ENCODE results near the gene ARHGAP27.

Gene ARHGAP27

DNA sequence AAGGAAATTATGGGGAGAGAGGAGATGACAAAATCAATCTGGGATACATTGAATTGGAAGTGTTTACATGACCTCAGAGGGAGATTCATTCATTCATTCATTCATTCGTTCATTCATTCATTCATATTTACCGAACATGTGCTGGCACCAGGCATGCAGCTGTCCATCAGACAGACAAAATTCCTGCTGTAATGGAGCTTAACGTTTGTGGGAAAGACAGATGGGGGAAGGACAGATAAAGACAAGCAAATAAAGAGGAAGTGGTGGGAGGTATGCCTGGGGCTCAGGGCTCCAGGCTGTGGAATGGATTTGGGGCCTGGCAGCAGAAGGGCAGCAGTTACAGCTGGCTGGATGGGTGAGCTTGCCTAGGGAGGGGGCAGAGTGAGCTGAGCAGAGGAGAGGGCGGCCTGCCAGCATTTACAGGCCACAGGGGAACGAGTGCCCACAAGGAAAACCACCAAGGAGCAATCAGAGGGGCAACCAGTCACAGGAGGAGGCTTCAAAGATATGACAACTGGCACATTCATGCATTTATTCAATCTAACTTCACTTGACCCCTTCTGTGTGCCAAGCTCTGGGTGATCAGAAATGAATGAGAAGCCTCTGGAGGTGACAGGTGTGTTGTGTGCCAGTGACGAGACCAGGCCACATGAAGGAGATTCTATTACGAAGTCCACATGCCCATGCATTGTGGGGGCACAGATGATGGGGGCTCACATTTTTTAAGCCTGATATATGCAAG lies 48.5 kb downstream of the ARHGAP27 start:
- DNase-seq, result no peak

DNA sequence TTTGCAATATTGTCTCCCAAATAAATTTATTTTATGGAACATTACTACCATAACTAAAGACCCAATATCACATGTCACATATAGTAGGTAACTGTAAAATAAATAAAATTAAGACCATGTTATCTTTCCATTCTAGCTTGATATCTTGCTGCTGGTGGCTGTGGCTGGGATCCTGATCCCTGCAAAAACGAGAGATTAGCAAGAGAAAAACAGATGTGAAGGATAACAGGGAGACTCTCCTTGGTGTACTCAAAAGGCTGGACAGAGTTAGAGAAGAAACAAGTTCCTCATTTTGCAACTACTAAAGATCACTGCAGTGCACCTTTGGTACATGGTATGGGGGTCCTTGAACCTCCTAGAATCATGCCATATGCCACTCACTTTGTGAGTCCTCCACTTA lies 49.7 kb downstream of the ARHGAP27 start:
- no peak for DNase-seq

DNA sequence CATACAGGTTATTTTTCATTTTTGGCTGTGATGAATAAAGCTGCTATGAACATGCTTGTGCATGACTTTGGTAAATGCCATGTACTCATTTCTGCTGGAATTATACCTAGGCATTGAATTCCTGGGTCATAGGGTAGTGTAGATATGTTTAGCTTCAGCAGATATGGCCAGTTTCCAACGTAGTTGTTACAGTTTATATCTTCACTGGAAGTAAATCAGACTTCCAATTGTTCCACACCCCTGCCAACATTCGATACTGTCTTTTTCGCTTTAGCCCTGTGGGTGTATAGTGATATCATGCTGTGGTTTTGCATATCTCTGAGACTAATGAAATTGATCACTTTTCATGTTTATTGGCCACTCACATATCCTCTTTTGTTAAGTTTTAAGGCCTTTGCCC lies 50.4 kb downstream of the ARHGAP27 start:
- DNase-seq, result no peak

DNA sequence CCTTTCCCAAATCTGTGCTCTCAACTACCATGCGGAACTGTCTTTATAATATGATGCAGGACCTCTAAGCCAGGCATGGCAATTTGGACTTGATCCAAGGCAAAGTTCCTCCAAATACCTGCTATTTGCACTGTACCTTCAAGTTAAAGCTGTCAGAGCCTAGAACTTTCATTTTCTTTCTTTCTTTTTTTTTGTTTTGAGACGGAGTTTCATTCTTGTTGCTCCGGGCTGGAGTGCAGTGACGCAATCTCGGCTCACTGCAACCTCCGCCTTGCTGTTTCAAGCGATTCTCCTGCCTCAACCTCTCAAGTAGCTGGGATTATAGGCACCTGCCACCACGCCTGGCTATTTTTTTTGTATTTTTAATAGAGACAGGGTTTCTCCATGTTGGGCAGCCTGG lies 51.7 kb downstream of the ARHGAP27 start:
- DNase-seq, result no peak

DNA sequence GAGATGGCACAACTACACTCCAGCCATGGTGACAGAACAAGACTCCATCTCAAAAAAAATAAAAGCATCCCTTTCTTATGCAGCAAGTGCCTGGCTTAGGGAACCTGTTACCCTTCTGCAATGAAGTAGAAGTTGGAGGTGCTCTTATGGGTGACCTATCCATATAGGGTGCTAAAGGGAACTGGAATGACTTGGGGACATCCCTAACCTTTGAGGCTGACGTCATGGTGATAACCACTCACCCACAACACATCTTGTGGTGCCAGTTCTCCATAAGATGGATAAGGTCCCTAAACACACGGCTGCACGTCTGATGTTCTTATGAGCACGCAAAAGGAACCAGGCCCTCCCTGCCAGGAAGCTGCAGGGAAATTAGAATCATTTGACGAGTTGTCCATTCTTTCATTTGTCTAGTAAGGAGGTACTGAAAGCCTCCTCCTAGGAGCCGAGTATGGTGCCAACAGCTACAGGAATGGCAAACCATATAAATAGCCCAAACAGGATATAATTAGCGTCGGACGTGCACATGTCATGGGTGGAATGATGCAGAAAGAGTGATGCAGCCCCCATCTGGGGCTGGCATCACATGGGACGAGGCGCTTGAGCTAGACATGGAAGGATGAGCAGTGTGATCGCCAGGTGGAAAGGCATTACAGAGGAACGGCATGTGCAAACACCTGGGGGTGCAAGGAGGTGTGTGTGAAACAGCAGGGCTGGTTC lies 52.5 kb downstream of the ARHGAP27 start:
- DNase-seq, result no peak

DNA sequence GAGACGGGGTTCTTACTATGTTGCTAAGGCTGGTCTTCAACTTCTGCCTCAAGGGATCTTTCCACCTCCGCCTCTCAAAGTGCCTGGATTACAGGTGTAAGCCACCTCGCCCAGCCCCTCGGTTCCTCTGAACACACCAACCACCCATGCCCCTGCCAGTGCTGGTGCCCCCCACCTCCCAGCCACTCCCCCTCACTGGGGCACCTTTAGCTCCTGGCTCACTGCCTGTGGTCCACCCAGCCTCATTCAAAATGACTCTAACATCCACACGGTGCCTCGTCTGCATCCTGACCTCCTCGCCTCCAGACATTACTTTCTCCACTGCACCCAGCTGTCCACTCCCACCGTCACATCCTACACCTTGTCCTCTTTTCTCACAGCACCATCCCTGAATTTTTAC lies 55.3 kb downstream of the ARHGAP27 start:
- DNase-seq, result no peak

DNA sequence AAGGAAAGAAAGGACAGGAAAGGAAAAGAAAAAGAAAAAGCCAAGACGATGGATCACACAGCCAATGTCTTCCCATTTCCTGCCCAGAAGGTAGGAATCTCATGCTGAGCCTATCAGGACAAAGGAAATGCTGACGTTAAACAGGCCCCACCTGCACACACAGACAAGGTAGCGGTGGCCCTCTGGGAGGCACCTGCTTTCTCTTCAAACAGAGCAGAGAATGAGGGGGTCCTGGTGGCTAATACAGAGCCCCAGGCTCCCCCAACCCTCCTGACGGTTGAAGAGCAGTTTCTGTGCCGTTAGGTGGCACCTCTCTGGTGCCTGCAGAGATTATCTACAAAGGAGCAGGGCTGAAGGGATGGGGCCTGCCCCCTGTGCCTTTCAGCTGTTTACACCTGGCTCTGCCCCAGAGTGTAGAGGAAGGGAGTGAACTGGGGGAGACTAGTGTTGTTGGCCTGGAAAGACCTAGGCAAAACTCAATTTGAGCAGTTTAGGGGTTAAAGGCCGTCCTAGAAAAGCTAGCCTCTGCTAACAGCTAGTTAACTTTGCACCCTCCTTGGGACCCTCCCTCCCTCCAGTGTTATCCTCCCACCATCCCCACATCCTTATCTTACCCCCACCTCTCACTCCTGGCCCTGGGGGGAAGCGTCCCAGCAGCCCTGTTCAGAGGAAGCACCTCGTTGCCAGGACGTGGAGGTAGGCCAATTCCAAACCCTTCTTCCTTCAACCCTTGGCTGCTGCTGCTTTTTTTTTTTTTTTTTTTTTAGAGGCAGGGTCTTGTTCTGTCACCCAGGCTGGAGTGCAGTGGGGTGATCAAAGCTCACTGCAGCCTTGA lies 56.3 kb downstream of the ARHGAP27 start:
- no peak for DNase-seq

DNA sequence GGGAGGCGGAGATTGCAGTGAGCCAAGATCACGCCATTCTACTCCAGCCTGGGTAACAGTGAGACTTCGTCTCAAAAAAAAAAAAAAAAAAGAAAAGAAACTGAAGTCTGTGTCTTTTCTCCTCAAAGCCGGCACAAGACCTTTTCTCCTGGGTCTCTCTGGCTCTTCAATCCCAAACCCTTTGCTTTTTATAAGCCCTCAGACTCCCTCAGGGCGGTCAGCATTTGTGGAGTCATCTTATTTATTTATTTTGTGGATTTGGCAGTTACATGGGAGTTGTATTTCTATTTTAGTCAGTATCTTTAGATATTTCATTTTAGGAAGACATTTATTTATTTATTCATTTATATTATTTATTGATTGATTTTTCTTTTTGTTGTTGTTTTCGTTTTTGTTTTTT lies 58.2 kb downstream of the ARHGAP27 start:
- no peak for DNase-seq

DNA sequence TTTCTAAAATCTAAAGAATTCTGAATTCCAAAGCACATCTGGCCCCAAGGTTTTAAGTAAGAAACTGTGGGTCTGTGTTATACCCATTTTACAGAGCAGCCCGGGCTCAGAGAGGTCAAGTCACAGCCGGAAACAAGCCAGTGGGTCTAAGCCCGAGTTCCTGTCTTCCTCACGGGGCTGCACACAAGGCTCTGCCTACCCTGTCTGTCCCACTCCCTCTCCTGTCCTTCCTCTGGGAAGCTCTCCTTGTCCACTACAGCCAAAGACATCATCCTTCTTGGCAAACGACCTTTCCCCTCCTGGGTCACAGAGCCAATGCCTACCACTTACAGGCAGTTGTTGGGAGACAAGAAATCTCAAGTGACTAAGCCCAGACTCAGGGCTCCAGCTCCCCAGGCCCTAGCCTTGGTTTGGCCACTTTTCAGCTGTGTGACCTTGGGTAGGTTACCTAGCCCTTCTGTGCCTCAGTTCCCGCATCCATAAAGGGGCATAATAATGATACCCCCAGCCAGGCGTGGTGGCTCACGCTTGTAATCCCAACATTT lies 60.3 kb downstream of the ARHGAP27 start:
- DNase-seq, result no peak

DNA sequence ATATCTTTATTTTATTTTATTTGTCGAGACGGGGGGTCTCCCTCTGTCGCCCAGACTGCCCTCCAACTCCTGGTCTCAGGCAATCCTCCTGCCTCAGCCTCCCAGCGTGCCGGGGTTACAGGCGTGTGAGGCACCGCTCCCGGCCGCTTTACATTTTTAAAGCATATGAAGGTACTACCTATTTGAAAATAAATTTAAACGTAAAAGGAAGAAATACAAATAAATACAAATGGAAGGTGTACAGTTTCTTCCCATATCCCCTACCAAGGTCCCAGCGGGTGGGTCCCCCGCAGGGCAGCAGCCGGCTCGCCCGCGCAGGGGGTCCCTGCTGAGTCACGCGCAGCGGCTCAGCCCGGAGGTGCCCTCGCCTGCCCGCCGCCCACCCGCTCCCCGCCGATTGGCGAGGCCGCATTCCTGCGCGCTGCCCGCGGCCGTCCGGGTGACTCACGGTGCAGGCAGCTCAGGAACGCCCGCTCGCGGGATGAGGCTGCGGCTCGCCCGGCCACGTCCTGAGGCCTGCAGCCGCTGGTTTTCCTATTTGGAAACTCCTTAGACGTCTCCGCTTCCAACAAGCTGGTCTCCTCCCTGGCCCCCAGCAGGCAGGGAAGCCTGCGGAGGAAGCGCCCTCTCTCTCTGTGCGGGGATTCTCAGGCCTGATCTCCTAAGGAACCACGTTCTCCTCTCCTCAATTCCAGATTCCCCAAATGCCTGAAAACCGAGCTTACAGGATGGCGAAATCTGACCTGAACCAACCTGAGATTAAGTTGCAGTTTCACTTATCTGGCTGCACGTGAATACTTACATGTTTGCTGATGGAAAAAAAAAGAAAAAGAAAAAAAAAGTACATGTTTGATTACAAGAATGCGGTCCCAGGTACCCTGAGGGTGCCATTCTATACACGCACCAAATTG lies 61.0 kb downstream of the ARHGAP27 start:
- DNase-seq, result no peak

DNA sequence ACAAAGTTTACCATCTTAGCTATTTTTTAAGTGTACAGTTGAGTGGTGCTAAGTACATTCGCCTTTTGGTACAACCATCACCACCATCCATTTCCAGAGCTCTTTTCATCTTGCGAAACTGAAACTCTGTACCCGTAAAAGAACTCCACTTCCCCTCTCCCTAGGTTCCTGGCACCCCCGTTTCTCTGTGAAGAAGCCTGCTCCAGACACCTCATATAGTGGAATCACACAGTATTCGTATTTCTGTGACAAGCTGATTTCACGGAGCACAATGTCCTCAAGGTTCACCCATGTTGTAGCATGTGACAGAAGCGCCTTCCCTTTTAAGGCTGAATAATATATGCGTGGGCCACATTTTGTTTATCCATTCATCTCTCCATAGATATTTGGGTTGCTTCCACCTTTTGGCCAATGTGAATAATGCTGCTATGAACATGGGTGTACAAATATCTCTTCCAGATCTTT lies 61.7 kb downstream of the ARHGAP27 start:
- no peak for DNase-seq

DNA sequence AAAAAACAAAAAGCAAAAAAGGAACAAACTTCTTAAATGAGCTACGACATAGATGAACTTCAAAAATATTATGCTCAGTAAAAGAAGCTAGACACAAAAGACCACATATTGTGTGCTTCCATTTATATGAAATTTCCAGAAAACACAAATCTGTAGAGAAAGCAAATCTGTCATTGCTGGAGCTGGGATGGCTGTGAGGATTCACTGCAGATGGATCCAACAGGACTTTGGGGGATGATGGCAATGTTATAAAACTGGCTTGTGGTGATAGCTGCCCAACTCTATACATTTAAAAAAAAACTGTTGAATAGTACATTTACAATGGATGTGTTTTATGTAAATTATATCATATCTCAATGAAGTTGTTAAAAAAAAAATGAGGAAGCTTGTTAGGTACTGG lies 63.2 kb downstream of the ARHGAP27 start:
- no peak for DNase-seq

DNA sequence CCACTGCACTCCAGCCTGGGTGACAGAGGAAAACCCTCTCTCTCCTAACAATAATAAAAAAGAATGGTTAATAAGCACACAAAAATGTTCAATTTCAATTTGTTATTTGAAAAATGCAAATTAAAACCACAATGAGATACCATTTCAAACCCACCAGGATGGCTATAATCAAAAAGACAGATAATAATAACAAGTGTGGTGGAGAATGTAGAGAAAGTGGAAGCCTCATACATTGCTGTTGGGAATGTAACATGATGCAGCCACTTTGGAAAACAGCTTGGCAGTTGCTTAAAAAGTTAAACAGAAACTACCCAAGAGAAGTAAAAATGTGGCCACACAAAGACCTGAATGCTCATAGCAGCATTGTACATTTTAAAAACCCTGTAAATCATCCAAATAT lies 64.0 kb downstream of the ARHGAP27 start:
- DNase-seq, result no peak

DNA sequence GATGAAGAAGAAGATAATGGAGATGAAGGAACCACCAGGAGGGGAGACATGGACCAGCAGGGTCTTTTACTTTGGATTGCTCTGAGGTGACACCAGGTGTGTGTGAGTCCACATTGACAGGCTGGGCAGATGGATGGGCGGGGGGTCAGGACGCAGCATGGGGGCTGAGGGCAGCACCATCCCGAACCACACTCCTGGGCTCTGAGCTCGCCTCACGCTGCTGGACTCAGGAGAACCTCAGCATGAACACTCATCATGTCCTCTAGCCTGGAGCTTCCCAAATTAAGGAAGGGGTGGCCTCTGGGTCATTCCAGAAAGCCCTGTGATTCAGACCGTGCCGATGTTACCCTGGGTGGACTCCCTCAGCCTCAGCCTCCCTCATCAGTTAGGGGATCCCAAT lies 65.5 kb downstream of the ARHGAP27 start:
- DNase-seq, result no peak

DNA sequence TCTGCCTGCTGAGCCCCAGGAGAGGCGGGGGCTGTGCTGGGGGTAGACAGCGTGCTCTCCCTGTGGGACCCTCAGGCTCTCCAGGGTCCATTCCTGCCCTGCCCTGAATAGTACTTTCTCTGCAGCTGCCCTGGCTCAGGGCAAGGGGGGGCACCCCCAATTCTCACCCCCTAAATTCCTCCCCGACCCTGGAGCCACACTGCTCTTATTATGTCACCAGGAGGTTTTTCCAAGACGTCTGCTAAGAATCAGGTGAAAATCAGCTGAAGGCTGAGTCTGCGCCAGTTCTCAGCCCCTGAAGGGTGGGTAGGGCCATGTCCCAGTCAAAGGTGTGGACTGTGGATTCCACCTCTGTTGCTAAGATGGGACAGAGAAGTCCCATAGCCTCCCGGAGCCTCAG lies 66.0 kb downstream of the ARHGAP27 start:
- DNase-seq, result no peak

DNA sequence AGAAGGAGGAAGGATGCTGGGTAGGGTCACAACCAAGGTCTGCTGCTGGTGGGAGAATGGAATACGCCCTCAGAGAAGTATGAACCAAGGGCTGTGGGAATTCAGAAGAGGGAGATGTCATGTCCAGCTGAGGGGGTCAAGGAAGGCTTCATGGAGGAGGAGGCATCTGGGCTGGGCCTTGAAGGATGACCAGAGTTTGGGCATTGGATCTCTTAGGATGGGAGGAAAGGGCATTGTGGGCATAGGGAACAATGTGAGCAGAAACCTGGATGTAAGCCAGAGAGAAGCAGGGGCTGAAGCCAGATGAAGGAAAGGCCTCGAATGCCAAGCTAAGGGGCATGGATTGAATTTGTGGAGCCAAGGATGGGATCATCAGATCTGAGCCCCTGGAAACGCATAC lies 66.6 kb downstream of the ARHGAP27 start:
- no peak for DNase-seq

DNA sequence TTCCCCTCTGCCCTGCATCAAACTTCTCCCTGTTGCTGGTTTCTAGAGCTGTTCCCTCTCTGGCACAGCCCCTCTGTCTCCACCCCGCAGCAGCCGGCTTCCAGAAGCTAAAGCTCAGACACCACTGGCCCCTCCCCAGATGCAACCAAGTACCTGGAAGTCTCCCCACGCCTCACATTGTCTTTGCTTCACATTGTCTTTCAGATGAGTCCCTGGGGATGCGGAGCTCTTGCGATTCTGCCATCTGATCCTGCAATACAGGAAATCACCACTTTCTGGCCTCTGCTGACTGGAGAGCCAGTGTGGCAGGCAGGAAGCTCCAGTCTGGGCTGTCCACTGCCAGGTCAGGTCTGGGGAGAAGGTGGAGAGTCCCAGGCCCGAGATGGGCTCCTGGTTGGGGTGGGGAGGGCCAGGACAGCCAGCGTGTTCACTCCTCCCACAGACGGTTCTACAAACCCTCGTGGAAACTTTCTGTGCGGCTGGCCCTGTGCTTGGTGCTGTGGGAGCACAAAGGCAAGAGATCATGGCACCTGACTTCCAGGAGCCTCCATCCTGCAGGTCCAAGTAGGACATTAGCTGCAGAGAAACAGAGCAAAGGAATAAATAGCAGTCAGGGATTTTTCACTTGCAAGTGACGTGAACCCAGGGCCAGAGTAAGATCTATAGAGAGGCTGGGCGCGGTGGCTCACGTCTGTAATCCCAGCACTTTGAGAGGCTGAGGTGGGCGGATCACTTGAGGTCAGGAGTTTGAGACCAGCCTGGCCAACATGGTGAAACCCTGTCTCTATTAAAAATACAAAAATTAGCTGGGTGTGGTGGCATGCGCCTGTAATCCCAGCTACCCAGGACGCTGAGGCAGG lies 67.9 kb downstream of the ARHGAP27 start:
- no peak for DNase-seq

DNA sequence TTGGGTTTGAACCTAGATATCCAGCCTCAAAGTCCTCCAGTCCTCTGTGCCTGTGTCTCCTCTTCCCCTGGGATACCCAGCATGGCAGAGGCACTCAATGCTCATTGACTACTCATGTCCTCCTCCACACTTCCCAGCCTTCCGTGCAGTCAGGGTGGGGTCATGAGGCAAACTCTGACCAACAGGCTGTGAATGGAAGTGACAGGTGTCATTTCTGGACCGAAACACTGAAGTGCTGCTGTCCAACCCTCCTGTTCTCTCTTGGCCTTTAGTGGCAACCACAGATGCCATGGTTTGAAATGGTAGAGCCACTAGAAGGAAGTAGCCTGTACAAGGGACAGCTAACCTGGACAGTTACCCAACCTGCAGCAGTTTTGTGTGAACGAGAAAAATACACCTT lies 69.2 kb downstream of the ARHGAP27 start:
- no peak for DNase-seq

DNA sequence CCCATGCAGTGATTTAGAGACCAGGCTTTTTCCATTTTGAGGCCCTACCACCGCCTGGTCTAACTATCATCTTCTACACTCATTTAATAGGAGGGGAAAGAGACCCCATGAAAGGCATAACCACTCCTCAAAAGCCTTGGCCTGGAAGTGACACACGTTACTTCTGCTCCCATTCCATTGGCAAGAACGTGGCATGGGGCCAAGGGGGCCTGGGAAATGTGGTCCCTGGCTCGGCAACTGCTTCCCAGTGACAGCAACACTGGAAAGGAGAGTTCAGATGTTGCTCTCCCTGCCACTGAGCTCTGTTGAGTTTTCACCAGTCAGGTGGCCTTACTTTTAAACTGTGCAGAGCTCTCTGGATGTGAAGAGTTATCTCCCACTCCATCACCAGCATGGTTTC lies 70.7 kb downstream of the ARHGAP27 start:
- DNase-seq, result no peak

DNA sequence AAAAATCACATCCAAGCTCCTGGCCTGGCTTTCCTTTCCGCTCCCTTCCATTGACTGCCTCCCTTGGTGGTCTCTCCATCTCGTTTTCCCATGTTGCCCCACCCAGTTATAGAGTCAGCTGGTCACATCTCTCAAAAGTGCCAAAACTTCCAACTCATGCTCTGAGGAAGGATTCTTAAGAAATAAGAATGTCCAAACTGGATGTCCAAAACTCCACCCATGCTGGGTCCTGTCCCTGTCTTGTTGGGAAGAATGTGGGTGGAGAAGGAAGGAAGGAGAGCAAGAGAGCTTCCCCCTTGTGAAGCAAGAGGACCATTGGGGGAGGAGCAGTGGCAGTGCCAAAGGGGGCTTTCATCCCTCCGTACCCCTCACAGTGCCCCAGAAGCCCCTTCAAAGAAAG lies 71.2 kb downstream of the ARHGAP27 start:
- DNase-seq, result no peak

DNA sequence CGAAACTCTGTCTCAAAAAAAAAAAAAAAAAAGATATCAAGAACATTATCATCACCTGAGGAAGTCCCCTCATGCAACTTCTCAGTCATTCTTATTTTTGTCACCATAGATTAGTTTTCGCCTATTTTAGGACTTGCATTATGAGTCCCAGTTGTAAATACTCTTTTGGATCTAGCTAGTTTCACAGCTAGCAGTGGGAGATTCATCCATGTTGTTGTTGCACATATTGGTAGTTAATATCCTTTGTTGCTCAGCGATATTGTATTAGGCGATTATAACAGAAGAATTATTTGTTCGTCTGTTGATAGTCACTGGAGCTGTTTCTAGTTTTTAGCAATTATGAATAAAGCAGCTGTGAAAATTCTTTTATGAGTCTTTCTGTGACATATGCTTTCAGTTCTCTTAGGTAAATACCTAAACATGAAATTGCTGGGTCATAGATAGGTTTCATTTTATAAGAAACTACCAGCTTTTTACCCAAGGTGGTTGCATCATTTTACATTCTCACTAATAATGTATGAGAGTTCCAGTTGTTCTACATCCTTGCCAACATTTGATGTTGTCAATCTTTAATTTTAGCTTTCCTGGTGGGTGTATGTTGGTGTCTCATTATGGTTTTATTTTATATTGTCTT lies 75.2 kb downstream of the ARHGAP27 start:
- DNase-seq, result no peak

Data from stimulated activated naive CD4-positive, alpha-beta T cell (primary cell).